NB4 (cell line): Measurements from ENCODE around the gene EIF2A.

Source experiments
- CTCF ChIP-seq: IDR thresholded peaks from one replicate; pipeline ENCODE4 v1.5.1; 2012; ENCODE audit warnings: low read depth, low read length
- POLR2A ChIP-seq: IDR thresholded peaks from 2 replicates; pipeline ENCODE4 v1.6.1; 2011; ENCODE audit warnings: mild to moderate bottlenecking; ENCODE audit not compliant: insufficient read length; ENCODE audit errors: extremely low read depth

GRCh38 chr3:150521463-150521862 is 25.1 kb upstream of the EIF2A start:
- TF ChIP-seq CTCF, result no peak
- no peak for TF ChIP-seq POLR2A
